Cardiac muscle cell (in vitro differentiated cells and primary cell): ENCODE measurements around the gene FBLN2. TPM values are rescaled to one million over a fixed set of nuclear protein-coding genes. Genes with fewer than 3 reads are reported as not detected.

ENCODE experiments used
- DNase-seq, 2 donors: peaks; one replicate each; pipeline versions ENCODE4 v3.0.0 to v3.0.0-alpha.2; 2010 to 2017; ENCODE audit warnings: low read depth in 1 of 2, low spot score in 1 of 2
- H3K27ac ChIP-seq: fragments of 200-600 bp; sonication (generic); 2 replicates; pipeline ENCODE4 v1.5.1; 2016
- H3K27me3 ChIP-seq: fragments of 200-600 bp; sonication (generic); 2 replicates; pipeline ENCODE4 v1.6.0; 2016; ENCODE audit warnings: control low read depth
- H3K36me3 ChIP-seq: fragments of 200-600 bp; sonication (generic); 2 replicates; pipeline ENCODE4 v1.5.1; 2016; ENCODE audit warnings: control low read depth
- H3K4me1 ChIP-seq: fragments of 200-600 bp; sonication (generic); 2 replicates; pipeline ENCODE4 v1.8.1; 2017; ENCODE audit warnings: low read depth, mild to moderate bottlenecking, mixed run types
- H3K4me3 ChIP-seq: fragments of 200-600 bp; sonication (generic); 2 replicates; pipeline ENCODE4 v1.5.1; 2016; ENCODE audit warnings: mild to moderate bottlenecking
- H3K9me3 ChIP-seq: fragments of 200-600 bp; sonication (generic); 2 replicates; pipeline ENCODE4 v1.5.1; 2017; ENCODE audit warnings: low read depth, mild to moderate bottlenecking, control low read depth
- CTCF ChIP-seq: IDR thresholded peaks from 2 replicates; pipeline ENCODE4 v1.5.1; 2012; ENCODE audit warnings: low read depth, mild to moderate bottlenecking, low read length
- polyA plus RNA-seq: library from polyadenylated mRNA; unstranded; fragments of >200 nt; fragmentation: Nextera tagmentation; extraction: Ambion mirVana; gene quantifications from 2 replicates; pipeline ENCODE4 v1.2.1, GENCODE V29; 2016
- total RNA-seq: library from RNA; depleted of rRNA; stranded (reverse); fragments of >200 nt; gene quantifications from 2 replicates; pipeline ENCODE4 v1.2.3, GENCODE V29; 2016

Gene FBLN2
- total and polyA plus RNA-seq, 2 experiments from 2014 or later: 19.3 to 42.4 TPM

GRCh38 chr3:13674538-13675185 lies 125.7 kb downstream of the FBLN2 start:
- H3K4me3 ChIP-seq: no peak overlapping the region
- no peak for DNase-seq
- peaks cover 9% of the 10 kb centered on the region for H3K27me3 ChIP-seq
- no peaks in the 10 kb centered on the region for H3K9me3 ChIP-seq
- no peak for TF ChIP-seq CTCF
- H3K36me3 ChIP-seq: no peaks in the 10 kb centered on the region
- no peak overlapping the region for H3K27ac ChIP-seq
- no peaks in the 10 kb centered on the region for H3K4me1 ChIP-seq

GRCh38 chr3:13676356-13677017 lies 127.6 kb downstream of the FBLN2 start:
- no peak for TF ChIP-seq CTCF
- H3K36me3 ChIP-seq: no peaks in the 10 kb centered on the region
- DNase-seq: no peak

GRCh38 chr3:13677272-13677671 lies 128.3 kb downstream of the FBLN2 start:
- no peaks in the 10 kb centered on the region for H3K9me3 ChIP-seq
- no peaks in the 10 kb centered on the region for H3K4me1 ChIP-seq
- H3K4me3 ChIP-seq: no peak overlapping the region
- TF ChIP-seq CTCF: no peak
- no peak overlapping the region for H3K27ac ChIP-seq
- H3K27me3 ChIP-seq: peaks cover 2% of the 10 kb centered on the region
- no peak for DNase-seq
- no peaks in the 10 kb centered on the region for H3K36me3 ChIP-seq

More at GRCh38 chr3:13676356-13677017, 127.6 kb downstream of the FBLN2 start:
- Histone ChIP-seq H3K4me1 (no peaks in the 10 kb centered on the region), H3K9me3 (no peaks in the 10 kb centered on the region), H3K27ac (no peak overlapping the region), H3K4me3 (no peak overlapping the region), H3K27me3 (peaks cover 7% of the 10 kb centered on the region)

GRCh38 chr3:13681931-13682330 lies 133.0 kb downstream of the FBLN2 start:
- no peak overlapping the region for H3K4me3 ChIP-seq
- H3K9me3 ChIP-seq: no peaks in the 10 kb centered on the region
- no peak overlapping the region for H3K27ac ChIP-seq
- TF ChIP-seq CTCF: no peak
- no peaks in the 10 kb centered on the region for H3K4me1 ChIP-seq
- H3K27me3 ChIP-seq: no peaks in the 10 kb centered on the region
- H3K36me3 ChIP-seq: no peaks in the 10 kb centered on the region
- DNase-seq: no peak

- Histone ChIP-seq H3K4me3 (no peak overlapping the region), H3K9me3 (no peaks in the 10 kb centered on the region), H3K27me3 (no peaks in the 10 kb centered on the region), H3K36me3 (no peaks in the 10 kb centered on the region), H3K27ac (no peak overlapping the region), H3K4me1 (no peaks in the 10 kb centered on the region)
- TF ChIP-seq CTCF: no peak
- no peak for DNase-seq
Observed at GRCh38 chr3:13682331-13683013, 133.5 kb downstream of the FBLN2 start.
